Measurements from ENCODE around the gene DZIP1L.

GRCh38 chr3:138114988-138115971 lies at the start of gene DZIP1L:
- TF ChIP-seq CTCF (IDR thresholded peaks at IDR 0.05) (peak; percentile 21; the same call in 1 of the 2 replicates), TEAD4 (CRISPR knock-in tag; IDR thresholded peaks at IDR 0.05) (no peak), CBFB (CRISPR knock-in tag; IDR thresholded peaks at IDR 0.05; ENCODE audit: low read depth) (no peak), NR2C2 (CRISPR knock-in tag; IDR thresholded peaks at IDR 0.05) (no peak), ZNF281 (CRISPR knock-in tag; IDR thresholded peaks at IDR 0.05) (no peak)
